ENCODE results near the gene RALGDS. TPM values are rescaled to one million over a fixed set of nuclear protein-coding genes. Genes with fewer than 3 reads are reported as not detected.

The RALGDS gene
- total and polyA plus RNA-seq, 2 donors (not counting 1 experiment from before 2014, with no cell fraction given), result 62.4 to 88.0 TPM

DNA sequence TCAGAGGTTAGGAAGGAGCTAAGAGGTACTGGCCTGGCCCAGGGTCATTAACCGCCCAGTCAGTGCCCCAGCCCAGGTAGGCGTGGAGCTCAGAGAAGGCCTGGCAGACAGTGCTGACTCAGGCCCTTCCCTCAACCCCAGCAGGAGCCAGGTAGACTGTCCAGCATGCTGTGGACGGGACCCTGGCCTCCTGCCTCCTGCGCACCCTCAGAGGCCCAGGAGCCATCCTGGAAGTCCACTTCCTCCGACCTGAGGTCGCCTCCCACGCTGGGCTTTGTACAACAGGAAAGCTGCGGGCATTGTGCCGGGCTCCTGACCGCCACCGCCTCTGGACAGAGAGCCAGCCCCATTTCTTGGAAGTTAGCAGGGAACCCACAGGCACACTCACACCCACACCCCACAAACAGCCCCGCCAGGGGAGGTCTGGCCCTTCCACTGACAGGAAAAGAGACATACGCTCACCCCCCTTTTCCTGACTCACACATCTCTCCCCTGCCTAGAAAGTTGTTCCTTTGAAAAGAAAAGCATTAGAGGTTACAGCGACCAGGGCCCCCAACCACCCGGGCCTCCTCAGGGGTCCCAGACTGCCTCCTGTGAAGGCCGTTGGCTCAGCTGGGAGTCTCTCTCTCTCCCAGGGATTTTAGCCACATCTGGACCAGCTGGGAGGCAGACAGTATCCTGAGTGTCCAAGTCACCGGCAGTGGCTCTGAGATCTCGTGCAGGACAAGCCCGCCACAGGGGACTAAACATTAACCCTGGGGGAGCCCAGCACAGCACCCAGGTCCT, 7.7 kb downstream of the RALGDS start:
- ChIA-PET CTCF (interaction anchor here (0.6 to 26.5 kb wide), 5 partner anchors 11 to 112 kb away, joined by 3 to 599 read pairs (median 5); no protein-coding TSS in a partner anchor), POLR2A (interaction anchor here (0.6 to 3.3 kb wide), 6 partner anchors 8 to 91 kb away, joined by 3 to 21 read pairs (median 6); no protein-coding TSS in a partner anchor)
- H3K27me3 Mint-ChIP-seq, result no peaks in the 10 kb centered on the region
- no peaks in the 10 kb centered on the region for H3K27me3 ChIP-seq (replicated peaks in 1 of 4; ENCODE audit: control extremely low read depth in 1 of 4, control insufficient read depth in 3 of 4, insufficient read depth in 4 of 4, low read length in 3 of 4)
- no peaks in the 10 kb centered on the region for H3K9me3 Mint-ChIP-seq (ENCODE audit: insufficient read depth)
- H3K4me2 ChIP-seq (replicated peaks; ENCODE audit: low read depth, low read length, poor library complexity, severe bottlenecking), result peak overlapping the region; percentile 65
- no peaks in the 10 kb centered on the region for H3K9me3 ChIP-seq (ENCODE audit: control extremely low read depth in 1 of 3, control insufficient read depth in 2 of 3, insufficient read depth in 1 of 3, low read length in 2 of 3)
- H4K20me1 ChIP-seq (ENCODE audit: control insufficient read depth, insufficient read depth, low read length, poor library complexity, severe bottlenecking), result peaks cover 54% of the 10 kb centered on the region
- H3K4me1 Mint-ChIP-seq, result peaks cover 49% of the 10 kb centered on the region
- DNase-seq, result no peak
- peaks cover 44 to 55% of the 10 kb centered on the region in 2 donors for H3K4me1 ChIP-seq (ENCODE audit: control insufficient read depth in 2 of 2, insufficient read depth in 2 of 2, low read length in 2 of 2)
- no peak for ATAC-seq (ENCODE audit: low read depth)
- H3K27ac ChIP-seq (ENCODE audit: low read length in 2 of 2), result peak overlapping the region; percentile 3 to 65
- 52% methylated on average over 19 of the region's 19 CpGs for WGBS (ENCODE audit: insufficient coverage)
- intact Hi-C loops (cut with micrococcal nuclease), result loop anchor here (10.0 kb wide), 1 partner anchor 361 kb away; the partner anchor contains the start of gene SLC2A6
- peak overlapping the region; percentile 83 for H3K4me3 Mint-ChIP-seq
- peaks cover 67% of the 10 kb centered on the region for H3K79me2 ChIP-seq (ENCODE audit: control insufficient read depth, insufficient read depth, low read length)
- H3K27ac Mint-ChIP-seq, result peak overlapping the region; percentile 93
- TF ChIP-seq EZH2 (IDR thresholded peaks at IDR 0.05; ENCODE audit: borderline replicate concordance, insufficient read depth, low read depth, low read length, poor library complexity, severe bottlenecking) (no peak), CTCF (IDR thresholded peaks at IDR 0.05) (no peak)
- H3K4me3 ChIP-seq (ENCODE audit: control extremely low read depth in 1 of 5, extremely low read depth in 1 of 5, insufficient read depth in 1 of 5, low read depth in 2 of 5, low read length in 4 of 5), result no peak overlapping the region
- peak overlapping the region; percentile 13 for H3K9ac ChIP-seq (ENCODE audit: low read length)
- no peak overlapping the region for H2AFZ ChIP-seq (ENCODE audit: insufficient read depth, low read depth, low read length, poor library complexity, severe bottlenecking)
- peaks cover 0 to 25% of the 10 kb centered on the region in 2 experiments for H3K36me3 ChIP-seq (replicated peaks in 1 of 2; ENCODE audit: control extremely low read depth in 1 of 2, control insufficient read depth in 1 of 2, extremely low read depth in 1 of 2, insufficient read depth in 2 of 2, low read length in 1 of 2)
